Panc1 (cell line): Measurements from ENCODE around the gene WDR7.

Experiments used
- CTCF ChIP-seq: fragments of 450-650 bp; IDR thresholded peaks from 2 replicates; pipeline ENCODE4 v1.5.1; 2017; ENCODE audit warnings: mild to moderate bottlenecking
- POLR2AphosphoS5 ChIP-seq: IDR thresholded peaks from 2 replicates; pipeline ENCODE4 v1.6.1; 2012; ENCODE audit warnings: mild to moderate bottlenecking, low read depth, low read length, moderate library complexity
- REST ChIP-seq, 2 experiments: IDR thresholded peaks; 2 replicates each; pipeline ENCODE4 v1.6.1; 2011 to 2012; ENCODE audit warnings: low read depth in 2 of 2, control low read depth in 1 of 2, low read length in 1 of 2, mild to moderate bottlenecking in 1 of 2, moderate library complexity in 1 of 2; ENCODE audit not compliant: insufficient read depth in 1 of 2
- TCF7L2 ChIP-seq: IDR thresholded peaks from 2 replicates; pipeline ENCODE4 v1.6.1; 2011; ENCODE audit warnings: mild to moderate bottlenecking, low read depth, low read length, inconsistent platforms

GRCh38 chr18:57052759-57053158, 401.6 kb downstream of the WDR7 start:
- TF ChIP-seq CTCF (no peak), REST (IDR thresholded peaks at IDR 0.05; ENCODE audit: insufficient read depth in 1 of 2, low read depth in 2 of 2, low read length in 1 of 2) (no peak), POLR2AphosphoS5 (no peak), TCF7L2 (no peak)
